ENCODE results near the gene PHEX. TPM values are rescaled to one million over a fixed set of nuclear protein-coding genes. Genes with fewer than 3 reads are reported as not detected.

The PHEX gene
- total RNA-seq, 1 experiment from 2014 or later = 0.27 TPM

DNA sequence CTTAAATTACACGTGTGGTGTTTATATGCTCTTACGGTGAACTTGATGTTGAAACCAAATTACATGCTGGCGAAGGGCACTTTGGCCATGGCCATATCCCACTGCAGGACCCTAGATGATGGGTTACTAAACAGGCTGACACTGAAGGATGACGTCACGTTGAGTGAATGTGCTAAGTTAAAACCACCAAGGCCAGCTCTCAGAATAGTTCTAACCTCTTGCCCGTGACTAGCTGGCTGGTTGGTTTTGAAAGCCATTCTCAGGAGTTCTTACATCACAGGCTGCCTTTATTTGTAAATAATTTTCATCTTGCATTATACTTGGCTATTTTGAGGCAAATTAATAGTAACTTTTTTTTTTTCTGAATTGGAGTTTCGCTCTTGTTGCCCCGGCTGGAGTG lies 41.3 kb upstream of the PHEX start:
- intact Hi-C loops (cut with micrococcal nuclease) = no loop called here
- no peak overlapping the region for H2AFZ ChIP-seq (ENCODE audit: low read depth, low read length, poor library complexity, severe bottlenecking)
- no peaks in the 10 kb centered on the region for H3K4me1 ChIP-seq (ENCODE audit: control insufficient read depth in 1 of 2, insufficient read depth in 2 of 2, low read length in 2 of 2)
- H3K79me2 ChIP-seq (ENCODE audit: insufficient read depth, low read length) = peaks cover 6% of the 10 kb centered on the region
- no peak for ATAC-seq
- H4K20me1 ChIP-seq (ENCODE audit: insufficient read depth) = no peaks in the 10 kb centered on the region
- no peaks in the 10 kb centered on the region for H3K9me3 ChIP-seq (ENCODE audit: control insufficient read depth in 1 of 2, insufficient read depth in 1 of 2, low read depth in 1 of 2, low read length in 2 of 2)
- no peak for DNase-seq (ENCODE audit: low read depth, low spot score)
- H3K4me3 ChIP-seq (replicated peaks in 1 of 2; ENCODE audit: low read depth in 1 of 2, low read length in 2 of 2) = no peak overlapping the region
- H3K4me2 ChIP-seq (ENCODE audit: low read length) = no peak overlapping the region
- no peaks in the 10 kb centered on the region for H3K9me2 ChIP-seq (ENCODE audit: insufficient read depth)
- no TSS peak for BruUV-seq (replicated peaks)
- ChIA-PET CTCF (no interaction called here), RAD21 (ENCODE audit: low non-redundant PET in 1 of 2, low total read pairs in 2 of 2, uncharacterized antibody in 2 of 2, unreplicated experiment in 2 of 2) (no interaction called here), POLR2A (no interaction called here)
- peaks cover 0 to 19% of the 10 kb centered on the region in 2 experiments; a peak in 2 of 4 replicates for H3K36me3 ChIP-seq (ENCODE audit: control insufficient read depth in 1 of 2, insufficient read depth in 2 of 2, low read length in 2 of 2)
- H3K27me3 ChIP-seq (ENCODE audit: insufficient read depth, low read length) = no peaks in the 10 kb centered on the region
- no peak overlapping the region for H3K9ac ChIP-seq (ENCODE audit: low read length)
- TF ChIP-seq ZNF274 (IDR thresholded peaks at IDR 0.05; ENCODE audit: low read depth, low read length) (no peak), POLR2AphosphoS5 (IDR thresholded peaks at IDR 0.05; ENCODE audit: low read depth, low read length) (no peak), EGR1 (IDR thresholded peaks at IDR 0.05; ENCODE audit: low read depth) (no peak), MAX (IDR thresholded peaks at IDR 0.05) (no peak), SP1 (IDR thresholded peaks at IDR 0.05; ENCODE audit: low read depth) (no peak), ELF1 (IDR thresholded peaks at IDR 0.05; ENCODE audit: borderline replicate concordance, low read depth) (no peak), FOSL1 (IDR thresholded peaks at IDR 0.05; ENCODE audit: low read depth) (no peak), RAD21 (IDR thresholded peaks at IDR 0.05; ENCODE audit: low read depth) (no peak), YY1 (IDR thresholded peaks at IDR 0.05; ENCODE audit: extremely low read depth, insufficient replicate concordance, low read depth, low read length) (no peak), TCF7L2 (IDR thresholded peaks at IDR 0.05; ENCODE audit: borderline replicate concordance, extremely low read depth, insufficient read depth, insufficient read length) (no peak), ZBTB33 (IDR thresholded peaks at IDR 0.05; ENCODE audit: extremely low read depth, insufficient replicate concordance, low read length) (no peak), EZH2phosphoT487 (IDR thresholded peaks at IDR 0.05; ENCODE audit: borderline replicate concordance) (no peak), SIN3A (IDR thresholded peaks at IDR 0.05; ENCODE audit: low read depth) (no peak), EZH2 (IDR thresholded peaks at IDR 0.05) (no peak), SRF (IDR thresholded peaks at IDR 0.05; ENCODE audit: low read depth) (no peak), REST (IDR thresholded peaks at IDR 0.05; ENCODE audit: low read depth) (no peak), JUND (IDR thresholded peaks at IDR 0.05) (no peak), CEBPB (IDR thresholded peaks at IDR 0.05; ENCODE audit: low read depth) (no peak)
- TF ChIP-seq, protein P1, sequence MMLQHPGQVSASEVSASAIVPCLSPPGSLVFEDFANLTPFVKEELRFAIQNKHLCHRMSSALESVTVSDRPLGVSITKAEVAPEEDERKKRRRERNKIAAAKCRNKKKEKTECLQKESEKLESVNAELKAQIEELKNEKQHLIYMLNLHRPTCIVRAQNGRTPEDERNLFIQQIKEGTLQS (IDR thresholded peaks at IDR 0.05) = no peak
- no peak overlapping the region for H3K27ac ChIP-seq (ENCODE audit: low read depth, low read length)

All from HCT116 (cell line).